ENCODE results near the gene RNF181.

The RNF181 gene

GRCh38 chr2:85631316-85631715 lies 35.8 kb downstream of the RNF181 start:
- no peak overlapping the region for H2AK5ac ChIP-seq (ENCODE audit: low read length, severe bottlenecking)
- H3K27ac ChIP-seq (ENCODE audit: low read length, poor library complexity, severe bottlenecking), result no peak overlapping the region
- no peak overlapping the region for H3K9ac ChIP-seq (ENCODE audit: low read length)
- H2BK5ac ChIP-seq (ENCODE audit: low read depth, low read length, poor library complexity, severe bottlenecking), result no peak overlapping the region
- peaks cover 15% of the 10 kb centered on the region for H3K79me1 ChIP-seq (replicated peaks; ENCODE audit: low read length, poor library complexity, severe bottlenecking)
- peaks cover 57 to 88% of the 10 kb centered on the region in 2 experiments for H3K36me3 ChIP-seq (ENCODE audit: control insufficient read depth in 1 of 2, insufficient read depth in 2 of 2, low read depth in 1 of 2, low read length in 2 of 2)
- no peak overlapping the region for H3K18ac ChIP-seq (ENCODE audit: low read depth in 1 of 2, low read length in 2 of 2)
- H2BK12ac ChIP-seq (ENCODE audit: low read length in 2 of 2), result no peak overlapping the region
- H2AFZ ChIP-seq (ENCODE audit: low read depth, low read length), result no peak overlapping the region
- no peak overlapping the region for H3K4ac ChIP-seq (ENCODE audit: low read depth in 1 of 2, low read length in 2 of 2)
- no peak for DNase-seq
- WGBS, result 87% methylated on average over 3 of the region's 3 CpGs
- no peak overlapping the region for H3K23ac ChIP-seq (ENCODE audit: low read length in 2 of 2)
- no peak overlapping the region for H4K8ac ChIP-seq (ENCODE audit: low read length)
- H3K4me3 ChIP-seq (ENCODE audit: insufficient read depth in 1 of 2, low read depth in 1 of 2, low read length in 2 of 2), result no peak overlapping the region
- no peak overlapping the region for H3K4me2 ChIP-seq (ENCODE audit: low read length, poor library complexity, severe bottlenecking)
- no peak overlapping the region for H2BK120ac ChIP-seq (ENCODE audit: low read depth, low read length)
- H3K9me3 ChIP-seq (ENCODE audit: control insufficient read depth, low read length), result no peaks in the 10 kb centered on the region
- H4K91ac ChIP-seq (ENCODE audit: low read length), result no peak overlapping the region
- H3K14ac ChIP-seq (ENCODE audit: low read length in 2 of 2), result no peak overlapping the region
- H2BK15ac ChIP-seq (ENCODE audit: low read depth, poor library complexity, severe bottlenecking), result no peak overlapping the region
- H3K27me3 ChIP-seq (ENCODE audit: control insufficient read depth in 1 of 2, insufficient read depth in 1 of 2, low read length in 2 of 2), result no peaks in the 10 kb centered on the region
- no peaks in the 10 kb centered on the region for H3K4me1 ChIP-seq (ENCODE audit: control insufficient read depth, insufficient read depth, low read depth, low read length)

- Histone ChIP-seq H3K4me1 (ENCODE audit: control insufficient read depth, insufficient read depth, low read depth, low read length) (no peaks in the 10 kb centered on the region), H3K27me3 (ENCODE audit: control insufficient read depth in 1 of 2, insufficient read depth in 1 of 2, low read length in 2 of 2) (no peaks in the 10 kb centered on the region), H3K79me1 (replicated peaks; ENCODE audit: low read length, poor library complexity, severe bottlenecking) (peaks cover 22% of the 10 kb centered on the region), H3K27ac (ENCODE audit: low read length, poor library complexity, severe bottlenecking) (no peak overlapping the region), H2BK120ac (ENCODE audit: low read depth, low read length) (no peak overlapping the region), H4K8ac (ENCODE audit: low read length) (no peak overlapping the region), H3K36me3 (ENCODE audit: control insufficient read depth in 1 of 2, insufficient read depth in 2 of 2, low read depth in 1 of 2, low read length in 2 of 2) (peaks cover 68 to 89% of the 10 kb centered on the region in 2 experiments), H3K14ac (ENCODE audit: low read length in 2 of 2) (no peak overlapping the region), H2AK5ac (ENCODE audit: low read length, severe bottlenecking) (no peak overlapping the region), H3K23ac (ENCODE audit: low read length in 2 of 2) (no peak overlapping the region), H4K91ac (ENCODE audit: low read length) (no peak overlapping the region), H3K9ac (ENCODE audit: low read length) (peak overlapping the region; percentile 9), H2BK12ac (ENCODE audit: low read length in 2 of 2) (no peak overlapping the region), H2AFZ (ENCODE audit: low read depth, low read length) (no peak overlapping the region), H3K4ac (ENCODE audit: low read depth in 1 of 2, low read length in 2 of 2) (no peak overlapping the region), H3K4me2 (ENCODE audit: low read length, poor library complexity, severe bottlenecking) (no peak overlapping the region), H2BK15ac (ENCODE audit: low read depth, poor library complexity, severe bottlenecking) (no peak overlapping the region), H2BK5ac (ENCODE audit: low read depth, low read length, poor library complexity, severe bottlenecking) (no peak overlapping the region), H3K18ac (ENCODE audit: low read depth in 1 of 2, low read length in 2 of 2) (no peak overlapping the region), H3K4me3 (ENCODE audit: insufficient read depth in 1 of 2, low read depth in 1 of 2, low read length in 2 of 2) (no peak overlapping the region), H3K9me3 (ENCODE audit: control insufficient read depth, low read length) (no peaks in the 10 kb centered on the region)
- 98% methylated on average over 8 of the region's 8 CpGs for WGBS
- DNase-seq, result no peak
These were observed 39.5 kb downstream of the RNF181 start for GRCh38 chr2:85635011-85635410.

GRCh38 chr2:85635636-85636035 lies 40.1 kb downstream of the RNF181 start:
- Histone ChIP-seq H3K36me3 (ENCODE audit: control insufficient read depth in 1 of 2, insufficient read depth in 2 of 2, low read depth in 1 of 2, low read length in 2 of 2) (peaks cover 68 to 88% of the 10 kb centered on the region in 2 experiments), H3K4me1 (ENCODE audit: control insufficient read depth, insufficient read depth, low read depth, low read length) (no peaks in the 10 kb centered on the region), H4K8ac (ENCODE audit: low read length) (no peak overlapping the region), H3K27me3 (ENCODE audit: control insufficient read depth in 1 of 2, insufficient read depth in 1 of 2, low read length in 2 of 2) (no peaks in the 10 kb centered on the region), H2AFZ (ENCODE audit: low read depth, low read length) (no peak overlapping the region), H3K79me1 (replicated peaks; ENCODE audit: low read length, poor library complexity, severe bottlenecking) (peaks cover 19% of the 10 kb centered on the region), H3K9ac (ENCODE audit: low read length) (peak overlapping the region; percentile 15), H3K4me3 (ENCODE audit: insufficient read depth in 1 of 2, low read depth in 1 of 2, low read length in 2 of 2) (no peak overlapping the region), H2BK15ac (ENCODE audit: low read depth, poor library complexity, severe bottlenecking) (no peak overlapping the region), H3K14ac (ENCODE audit: low read length in 2 of 2) (no peak overlapping the region), H2BK5ac (ENCODE audit: low read depth, low read length, poor library complexity, severe bottlenecking) (no peak overlapping the region), H3K27ac (ENCODE audit: low read length, poor library complexity, severe bottlenecking) (no peak overlapping the region), H3K18ac (ENCODE audit: low read depth in 1 of 2, low read length in 2 of 2) (no peak overlapping the region), H3K4ac (ENCODE audit: low read depth in 1 of 2, low read length in 2 of 2) (no peak overlapping the region), H2AK5ac (ENCODE audit: low read length, severe bottlenecking) (no peak overlapping the region), H2BK120ac (ENCODE audit: low read depth, low read length) (no peak overlapping the region), H4K91ac (ENCODE audit: low read length) (no peak overlapping the region), H2BK12ac (ENCODE audit: low read length in 2 of 2) (no peak overlapping the region), H3K9me3 (ENCODE audit: control insufficient read depth, low read length) (no peaks in the 10 kb centered on the region), H3K4me2 (ENCODE audit: low read length, poor library complexity, severe bottlenecking) (no peak overlapping the region), H3K23ac (ENCODE audit: low read length in 2 of 2) (no peak overlapping the region)
- no peak for DNase-seq
- 72% methylated on average over 3 of the region's 4 CpGs for WGBS

GRCh38 chr2:85642725-85643124 lies 47.2 kb downstream of the RNF181 start:
- Histone ChIP-seq H4K91ac (ENCODE audit: low read length) (no peak overlapping the region), H4K8ac (ENCODE audit: low read length) (no peak overlapping the region), H2BK15ac (ENCODE audit: low read depth, poor library complexity, severe bottlenecking) (no peak overlapping the region), H2BK5ac (ENCODE audit: low read depth, low read length, poor library complexity, severe bottlenecking) (no peak overlapping the region), H2BK120ac (ENCODE audit: low read depth, low read length) (no peak overlapping the region), H3K18ac (ENCODE audit: low read depth in 1 of 2, low read length in 2 of 2) (no peak overlapping the region), H2BK12ac (ENCODE audit: low read length in 2 of 2) (no peak overlapping the region), H3K4ac (ENCODE audit: low read depth in 1 of 2, low read length in 2 of 2) (no peak overlapping the region), H3K36me3 (ENCODE audit: control insufficient read depth in 1 of 2, insufficient read depth in 2 of 2, low read depth in 1 of 2, low read length in 2 of 2) (peaks cover 58 to 97% of the 10 kb centered on the region in 2 experiments), H3K27ac (ENCODE audit: low read length, poor library complexity, severe bottlenecking) (no peak overlapping the region), H3K4me2 (ENCODE audit: low read length, poor library complexity, severe bottlenecking) (no peak overlapping the region), H3K4me1 (ENCODE audit: control insufficient read depth, insufficient read depth, low read depth, low read length) (no peaks in the 10 kb centered on the region), H3K4me3 (ENCODE audit: insufficient read depth in 1 of 2, low read depth in 1 of 2, low read length in 2 of 2) (no peak overlapping the region), H3K79me1 (replicated peaks; ENCODE audit: low read length, poor library complexity, severe bottlenecking) (peaks cover 29% of the 10 kb centered on the region), H3K9me3 (ENCODE audit: control insufficient read depth, low read length) (no peaks in the 10 kb centered on the region), H3K14ac (ENCODE audit: low read length in 2 of 2) (no peak overlapping the region), H2AK5ac (ENCODE audit: low read length, severe bottlenecking) (no peak overlapping the region), H3K27me3 (ENCODE audit: control insufficient read depth in 1 of 2, insufficient read depth in 1 of 2, low read length in 2 of 2) (no peaks in the 10 kb centered on the region), H2AFZ (ENCODE audit: low read depth, low read length) (no peak overlapping the region), H3K23ac (ENCODE audit: low read length in 2 of 2) (no peak overlapping the region), H3K9ac (ENCODE audit: low read length) (no peak overlapping the region)
- no peak for DNase-seq
- WGBS, result 100% methylated on average over 2 of the region's 3 CpGs
